Measurements from ENCODE around the gene SLC5A9.

DNA sequence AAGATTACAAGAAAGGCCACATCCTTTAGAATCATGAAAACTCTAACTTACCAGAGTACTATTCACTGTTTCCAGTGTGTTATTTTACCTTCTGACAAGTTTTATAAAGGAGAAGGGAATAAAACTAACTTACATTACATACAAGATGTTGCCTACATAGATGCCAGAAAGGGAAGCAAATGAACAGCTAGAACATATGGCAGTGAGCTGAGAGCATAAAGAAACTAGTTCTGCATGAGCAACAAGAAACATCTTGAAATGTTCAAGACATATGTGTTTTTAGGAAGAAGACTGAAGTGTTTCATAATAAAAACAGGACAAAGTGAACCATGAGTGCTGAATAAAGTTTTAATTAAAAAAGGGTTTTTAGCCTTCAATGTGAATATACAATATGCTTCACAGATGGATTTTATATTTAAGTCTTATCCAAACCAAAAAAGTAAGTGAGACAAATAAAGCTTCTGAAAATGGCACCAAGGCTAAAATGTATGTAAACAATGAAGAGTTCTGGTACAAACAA lies 39.4 kb downstream of the SLC5A9 start:
- TF ChIP-seq, protein P1, sequence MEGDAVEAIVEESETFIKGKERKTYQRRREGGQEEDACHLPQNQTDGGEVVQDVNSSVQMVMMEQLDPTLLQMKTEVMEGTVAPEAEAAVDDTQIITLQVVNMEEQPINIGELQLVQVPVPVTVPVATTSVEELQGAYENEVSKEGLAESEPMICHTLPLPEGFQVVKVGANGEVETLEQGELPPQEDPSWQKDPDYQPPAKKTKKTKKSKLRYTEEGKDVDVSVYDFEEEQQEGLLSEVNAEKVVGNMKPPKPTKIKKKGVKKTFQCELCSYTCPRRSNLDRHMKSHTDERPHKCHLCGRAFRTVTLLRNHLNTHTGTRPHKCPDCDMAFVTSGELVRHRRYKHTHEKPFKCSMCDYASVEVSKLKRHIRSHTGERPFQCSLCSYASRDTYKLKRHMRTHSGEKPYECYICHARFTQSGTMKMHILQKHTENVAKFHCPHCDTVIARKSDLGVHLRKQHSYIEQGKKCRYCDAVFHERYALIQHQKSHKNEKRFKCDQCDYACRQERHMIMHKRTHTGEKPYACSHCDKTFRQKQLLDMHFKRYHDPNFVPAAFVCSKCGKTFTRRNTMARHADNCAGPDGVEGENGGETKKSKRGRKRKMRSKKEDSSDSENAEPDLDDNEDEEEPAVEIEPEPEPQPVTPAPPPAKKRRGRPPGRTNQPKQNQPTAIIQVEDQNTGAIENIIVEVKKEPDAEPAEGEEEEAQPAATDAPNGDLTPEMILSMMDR (IDR thresholded peaks at IDR 0.05): no peak
- TF ChIP-seq EZH2phosphoT487 (IDR thresholded peaks at IDR 0.05): no peak

All from neural progenitor cell (in vitro differentiated cells).